Adrenal gland (tissue), 12 donors: ENCODE data around the gene EFL1. TPM values are rescaled to one million over a fixed set of nuclear protein-coding genes. Genes with fewer than 3 reads are reported as not detected.

Experiments used
- DNase-seq, 7 donors: peaks; one replicate each; pipeline ENCODE4 v3.0.0-alpha.2; 2019 to 2020
- H3K27ac ChIP-seq, 5 donors: fragments of 200-600 bp; sonication (generic) in 4 of 5; 1 replicate in 3 of 5; 2 replicates in 2 of 5; pipeline versions ENCODE4 v1.5.1 to v1.8.0; 2016 to 2020; ENCODE audit warnings: mild to moderate bottlenecking in 1 of 5
- H3K27me3 ChIP-seq: fragments of 200-600 bp; 2 replicates; pipeline ENCODE4 v1.8.0; 2021
- H3K36me3 ChIP-seq, 2 donors: fragments of 200-600 bp; replicated peaks in 1 of 2; 1 replicate in 1 of 2; 2 replicates in 1 of 2; pipeline versions ENCODE4 v1.5.1 to v1.8.0; 2018 to 2022
- H3K4me1 ChIP-seq, 2 donors: fragments of 200-600 bp; replicated peaks in 1 of 2; 1 replicate in 1 of 2; 2 replicates in 1 of 2; pipeline versions ENCODE4 v1.5.1 to v1.8.0; 2018 to 2021
- H3K4me3 ChIP-seq, 4 donors: fragments of 200-600 bp; sonication (generic) in 3 of 4; one replicate each; pipeline ENCODE4 v1.5.1; 2016 to 2018
- H3K9me3 ChIP-seq, 3 donors: fragments of 200-600 bp; sonication (generic) in 1 of 3; replicated peaks in 1 of 3; 1 replicate in 2 of 3; 2 replicates in 1 of 3; pipeline versions ENCODE4 v1.5.1 to v1.8.0; 2016 to 2021
- CTCF ChIP-seq, 6 experiments: fragments of 450-650 bp in 4 of 6; fragments of 200-600 bp in 2 of 6; sonication (generic) in 1 of 6; IDR thresholded peaks; 1 replicate in 5 of 6; 2 replicates in 1 of 6; pipeline versions ENCODE4 v1.5.1 to v1.8.0; 2016 to 2021; ENCODE audit warnings: antibody characterized with exemption in 6 of 6, mild to moderate bottlenecking in 2 of 6, moderate library complexity in 1 of 6
- POLR2A ChIP-seq, 2 donors: fragments of 450-650 bp; IDR thresholded peaks; one replicate each; pipeline ENCODE4 v1.6.1; 2017; ENCODE audit warnings: antibody characterized with exemption in 2 of 2, mild to moderate bottlenecking in 2 of 2, moderate library complexity in 1 of 2
- WGBS, 4 donors: extraction: QIAGEN DNeasy Blood & Tissue Kit in 2 of 4; methylation state at CpG; one replicate each; pipeline versions ENCODE4 v1.1.5 to v1.1.7; 2013 to 2017; 5-methylcytosine and 5-hydroxymethylcytosine counted together
- intact Hi-C, 2 donors: fragments of 100-400 bp; cut with DNase I; formaldehyde crosslinking; loops; one replicate each; pipeline versions ENCODE4 v1.14.1 to v1.15.0; 2022 to 2023
- polyA plus RNA-seq, 3 donors: library from polyadenylated mRNA; stranded (reverse); fragments of 200-250 nt in 2 of 3; fragments of 350-450 nt in 1 of 3; fragmentation: Illumina TruSeq in 1 of 3; extraction: RNeasy Lipid Tissue Mini Kit (QIAGEN cat#74804) in 1 of 3; gene quantifications; one replicate each; pipeline ENCODE4 v1.2.3, GENCODE V29; 2013 to 2014
- total RNA-seq, 9 donors: library from RNA; depleted of rRNA in 4 of 9; stranded (reverse); fragments of >200 nt in 4 of 9; fragments of 120-200 nt in 1 of 9; fragmentation: NEBNext Ultra II Directional in 1 of 9; extraction: Animal tissue kit (Norgen Biotek cat#: 25700) in 1 of 9; gene quantifications; one replicate each; pipeline versions ENCODE4 v1.1.0 to v1.2.4, GENCODE V29; 2013 to 2023
- donor health status: healthy with polysubstance abuse.
- donor health status: Bipolar disorder and iron deficiency.
- donor health status: DM: yes; HTN: yes; CAD: no.
- donor health status: DM: no; HTN: no; CAD: no.
- donor health status: DM: no; HTN: no; CAD: no.
- donor health status: DM: yes; HTN: yes; CAD: no.

EFL1 gene
- total and polyA plus RNA-seq, 12 donors = 3.1 to 29.8 (median 18.0) TPM

GRCh38 chr15:82306791-82307713 is 44.5 kb upstream of the EFL1 start:
- intact Hi-C loops = no loop called here
- Histone ChIP-seq H3K4me3 (no peak overlapping the region), H3K27ac (no peak overlapping the region), H3K36me3 (no peaks in the 10 kb centered on the region), H3K4me1 (no peaks in the 10 kb centered on the region), H3K9me3 (no peaks in the 10 kb centered on the region), H3K27me3 (no peaks in the 10 kb centered on the region)
- TF ChIP-seq CTCF (IDR thresholded peaks at IDR 0.05) (no peak), POLR2A (IDR thresholded peaks at IDR 0.05) (no peak)
- 78 to 86% (median 79%) methylated on average over 14 to 16 of the region's 16 CpGs for WGBS, 4 donors
- DNase-seq = peak in 1 of 7 donors; percentile 17

GRCh38 chr15:82305621-82306048 is 43.1 kb upstream of the EFL1 start:
- Histone ChIP-seq H3K4me3 (no peak overlapping the region), H3K36me3 (no peaks in the 10 kb centered on the region), H3K27me3 (no peaks in the 10 kb centered on the region), H3K9me3 (no peaks in the 10 kb centered on the region), H3K4me1 (no peaks in the 10 kb centered on the region), H3K27ac (no peak overlapping the region)
- WGBS, 4 donors = 88 to 100% (median 88%) methylated on average over 6 to 7 of the region's 7 CpGs
- intact Hi-C loops = no loop called here
- no peak for DNase-seq
- TF ChIP-seq POLR2A (IDR thresholded peaks at IDR 0.05) (no peak), CTCF (IDR thresholded peaks at IDR 0.05) (no peak)

- DNase-seq = peak in 1 of 7 donors; percentile 15
- Histone ChIP-seq H3K9me3 (no peaks in the 10 kb centered on the region), H3K27ac (no peak overlapping the region), H3K4me3 (no peak overlapping the region), H3K27me3 (no peaks in the 10 kb centered on the region), H3K36me3 (no peaks in the 10 kb centered on the region), H3K4me1 (no peaks in the 10 kb centered on the region)
- WGBS, 4 donors = 80 to 89% (median 87%) methylated on average over 2 to 4 of the region's 4 CpGs
- intact Hi-C loops = no loop called here
- TF ChIP-seq POLR2A (IDR thresholded peaks at IDR 0.05) (no peak), CTCF (IDR thresholded peaks at IDR 0.05) (no peak)
Measured at GRCh38 chr15:82304778-82305090, 42.2 kb upstream of the EFL1 start.

- WGBS, 4 donors = 90 to 100% (median 95%) methylated on average over 2 to 12 of the region's 12 CpGs
- peak in 1 of 7 donors; percentile 24 for DNase-seq
Measured at GRCh38 chr15:82303956-82304777, 41.6 kb upstream of the EFL1 start.

More at GRCh38 chr15:82303956-82304777, 41.6 kb upstream of the EFL1 start:
- TF ChIP-seq CTCF (IDR thresholded peaks at IDR 0.05) (no peak), POLR2A (IDR thresholded peaks at IDR 0.05) (no peak)
- H3K27me3 ChIP-seq = no peaks in the 10 kb centered on the region
- H3K36me3 ChIP-seq = no peaks in the 10 kb centered on the region
- intact Hi-C loops = no loop called here
- H3K4me3 ChIP-seq = no peak overlapping the region
- no peak overlapping the region for H3K27ac ChIP-seq
- H3K4me1 ChIP-seq = no peaks in the 10 kb centered on the region
- no peaks in the 10 kb centered on the region for H3K9me3 ChIP-seq
